HG02884 (cell line): Measurements from ENCODE around the gene NDUFA1.
"Not testable (repeated sequence)": the region's sequence is repeated elsewhere in the genome, so short reads cannot be mapped to it uniquely, and the experiment has no call there.

Experiments
- ATAC-seq: cut with Tn5 transposase; IDR thresholded peaks from one replicate; pipeline ENCODE4 v1.9.1; 2021; ENCODE audit warnings: mild to moderate bottlenecking, moderate library complexity; ENCODE audit not compliant: unreplicated experiment

The NDUFA1 gene

DNA sequence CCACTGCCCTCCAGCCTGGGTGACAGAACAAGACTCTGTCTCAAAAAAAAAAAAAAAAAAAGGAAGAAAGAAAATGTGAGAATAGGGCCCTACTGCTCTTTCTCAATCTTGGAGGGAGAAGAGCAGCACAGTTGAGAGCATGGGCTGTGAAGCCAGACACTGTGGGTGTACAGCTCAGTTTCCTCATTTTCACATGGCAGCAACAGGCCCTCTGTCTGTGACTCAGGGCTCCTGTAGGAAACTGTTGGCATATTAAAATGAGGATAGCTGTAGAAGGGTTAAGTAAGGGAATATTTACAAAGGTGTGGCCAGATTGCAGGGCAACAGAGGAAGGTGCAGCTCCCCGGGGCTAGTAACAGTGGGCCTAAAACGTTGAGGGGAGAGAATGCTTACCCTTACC lies 27.5 kb downstream of the NDUFA1 start:
- ATAC-seq, result no peak

DNA sequence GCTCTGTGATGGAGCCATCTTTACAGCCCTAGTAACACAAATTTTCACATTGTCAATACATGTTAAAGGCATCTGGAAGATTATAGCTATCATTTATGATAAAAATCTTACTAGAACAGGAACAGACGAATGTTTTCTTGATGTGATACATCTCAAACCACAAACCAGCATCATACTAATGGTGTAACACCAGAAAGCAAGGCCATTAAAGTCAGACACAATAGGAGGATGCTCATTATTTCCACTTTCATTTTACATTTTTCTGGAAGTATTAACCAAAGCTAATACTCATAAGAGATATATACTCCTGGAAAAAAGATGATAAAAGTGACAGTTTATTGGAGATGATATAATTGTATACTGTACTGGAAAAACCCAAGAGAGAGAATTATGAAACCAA lies 29.3 kb downstream of the NDUFA1 start:
- no peak for ATAC-seq

DNA sequence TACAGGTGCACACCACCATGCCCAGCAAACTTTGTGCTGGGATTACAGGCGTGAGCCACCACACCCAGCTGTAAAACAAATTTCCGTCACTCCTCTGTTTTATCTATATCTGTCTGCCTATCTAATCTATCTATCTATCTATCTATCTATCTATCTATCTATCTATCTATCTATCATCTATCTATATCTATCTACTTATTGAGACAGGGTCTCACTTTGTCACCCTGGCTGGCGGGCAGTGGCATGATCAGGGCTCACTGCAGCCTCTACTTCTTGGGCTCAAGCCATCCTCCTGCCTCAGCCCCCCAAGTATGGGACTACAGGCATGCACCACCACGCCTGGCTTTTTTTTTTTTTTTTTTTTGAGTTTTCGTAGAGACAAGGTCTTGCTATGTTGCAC lies 44.7 kb downstream of the NDUFA1 start:
- ATAC-seq, result no peak

DNA sequence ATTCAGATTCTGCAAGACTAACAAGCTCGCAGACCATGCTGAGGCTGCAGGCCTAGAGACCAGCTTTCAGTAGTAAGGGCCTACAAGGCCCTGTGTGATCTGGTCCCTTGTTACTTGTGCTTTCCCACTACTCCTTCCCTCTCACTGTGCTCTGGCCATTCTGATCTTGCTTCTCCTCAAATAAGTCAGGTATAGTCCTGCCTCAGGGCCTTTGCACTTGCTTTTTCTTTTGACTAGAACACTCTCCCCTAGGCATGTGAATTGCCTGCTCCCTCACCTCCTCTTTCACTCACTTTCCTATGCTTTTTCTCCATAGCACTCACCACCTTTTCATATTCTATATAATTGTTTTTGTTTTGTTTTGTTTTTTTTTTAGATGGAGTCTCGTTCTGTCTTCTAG lies 46.2 kb downstream of the NDUFA1 start:
- no peak for ATAC-seq

DNA sequence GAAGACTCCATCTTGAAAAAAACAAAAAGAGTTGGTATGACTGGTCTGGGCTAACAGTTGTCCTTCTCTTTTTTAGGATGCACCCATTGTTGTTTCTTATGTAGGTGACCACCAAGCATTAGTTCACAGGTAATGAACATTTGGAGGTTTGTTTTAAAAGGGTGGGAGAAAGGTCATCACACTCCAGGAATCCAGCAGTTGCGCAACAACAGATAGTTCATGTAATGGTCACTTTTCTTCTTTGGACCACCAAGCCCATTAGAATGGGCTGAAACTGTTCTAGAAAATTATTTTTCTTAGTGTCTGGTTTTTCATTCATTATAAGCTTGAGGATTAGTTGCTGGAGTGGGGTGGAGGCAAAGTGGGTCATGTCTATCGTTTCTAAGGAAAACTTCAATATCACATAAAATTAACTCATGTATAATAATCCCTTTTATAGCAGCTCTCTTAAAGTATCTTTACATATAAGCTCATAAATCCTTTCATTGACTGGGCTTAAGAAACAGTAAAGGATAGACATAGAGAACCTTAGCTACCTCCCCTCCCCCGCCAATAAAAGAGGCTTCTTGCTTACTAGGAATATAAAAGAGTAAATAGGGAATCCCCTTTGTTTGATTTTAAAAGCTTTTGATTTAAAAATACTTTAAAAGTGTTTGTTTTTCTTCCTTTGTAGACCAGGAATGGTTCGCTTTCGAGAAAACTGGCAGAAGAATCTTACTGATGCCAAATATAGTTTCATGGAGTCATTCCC lies 48.4 kb downstream of the NDUFA1 start:
- ATAC-seq, result no peak

DNA sequence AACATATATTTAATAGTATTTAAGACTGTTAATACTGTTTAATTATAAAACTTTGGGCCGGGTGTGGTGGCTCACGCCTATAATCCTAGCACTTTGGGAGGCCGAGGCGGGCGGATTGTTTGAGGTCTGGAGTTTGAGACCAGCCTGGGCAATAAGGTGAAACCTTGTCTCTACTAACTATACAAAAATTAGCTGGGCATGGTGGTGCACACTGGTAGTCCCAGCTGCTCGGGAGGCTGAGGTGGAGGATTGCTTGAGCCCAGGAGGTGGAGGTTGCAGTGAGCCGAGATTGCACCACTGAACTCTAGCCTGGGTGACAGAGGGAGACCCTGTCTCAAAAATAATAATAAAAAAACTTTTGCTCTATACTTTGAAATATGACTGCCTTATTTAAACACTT lies 50.8 kb downstream of the NDUFA1 start:
- ATAC-seq, result not testable (repeated sequence)
